H9 (cell line): ENCODE measurements around the gene PHF10. TPM values are rescaled to one million over a fixed set of nuclear protein-coding genes. Genes with fewer than 3 reads are reported as not detected.
A peak's percentile ranks its signal among the peaks of the same experiment; 100 is the strongest.

Source experiments
- DNase-seq: peaks from one replicate; pipeline ENCODE4 v3.0.0-alpha.2; 2017
- H2AFZ ChIP-seq: one replicate; pipeline ENCODE4 v1.6.1; 2013; ENCODE audit warnings: mild to moderate bottlenecking, low read length, control low read depth, moderate library complexity
- H2AK5ac ChIP-seq: 2 replicates; pipeline ENCODE4 v1.6.1; 2013; ENCODE audit warnings: low read length, control low read depth, mixed read lengths; ENCODE audit not compliant: insufficient read length
- H2BK120ac ChIP-seq: one replicate; pipeline ENCODE4 v1.6.1; 2013; ENCODE audit warnings: low read depth, mild to moderate bottlenecking, low read length, control low read depth, inconsistent platforms; ENCODE audit not compliant: poor library complexity, severe bottlenecking
- H2BK12ac ChIP-seq: 2 replicates; pipeline ENCODE4 v1.6.1; 2013; ENCODE audit warnings: low read length, control low read depth, mixed read lengths, low read depth; ENCODE audit not compliant: insufficient read length
- H2BK15ac ChIP-seq: 2 replicates; pipeline ENCODE4 v1.6.1; 2013; ENCODE audit warnings: low read depth, low read length, control low read depth
- H2BK20ac ChIP-seq: one replicate; pipeline ENCODE4 v1.6.1; 2013; ENCODE audit warnings: low read depth, mild to moderate bottlenecking, low read length, control low read depth, inconsistent platforms; ENCODE audit not compliant: poor library complexity, severe bottlenecking
- H2BK5ac ChIP-seq: 2 replicates; pipeline ENCODE4 v1.6.1; 2013; ENCODE audit warnings: low read length, control low read depth, mixed read lengths; ENCODE audit not compliant: insufficient read length
- H3K14ac ChIP-seq: 2 replicates; pipeline ENCODE4 v1.6.1; 2013; ENCODE audit warnings: low read length, control low read depth; ENCODE audit not compliant: insufficient read depth
- H3K18ac ChIP-seq: 2 replicates; pipeline ENCODE4 v1.6.1; 2013; ENCODE audit warnings: low read depth, mild to moderate bottlenecking, mixed read lengths, low read length, control low read depth; ENCODE audit not compliant: insufficient read length
- H3K23ac ChIP-seq: 2 replicates; pipeline ENCODE4 v1.6.1; 2013; ENCODE audit warnings: low read length, control low read depth, mixed read lengths, low read depth; ENCODE audit not compliant: insufficient read length
- H3K23me2 ChIP-seq: 2 replicates; pipeline ENCODE4 v1.6.1; 2013; ENCODE audit warnings: low read depth, mild to moderate bottlenecking, mixed read lengths, low read length, control low read depth; ENCODE audit not compliant: insufficient read length, poor library complexity, severe bottlenecking
- H3K27ac ChIP-seq: 2 replicates; pipeline ENCODE4 v1.5.1; 2013; ENCODE audit warnings: low read length, control low read depth, mixed read lengths, low read depth; ENCODE audit not compliant: insufficient read length
- H3K27me3 ChIP-seq: 2 replicates; pipeline ENCODE4 v1.6.1; 2013; ENCODE audit warnings: low read length, control low read depth, inconsistent platforms; ENCODE audit not compliant: insufficient read depth
- H3K4ac ChIP-seq: 2 replicates; pipeline ENCODE4 v1.6.1; 2013; ENCODE audit warnings: low read depth, mild to moderate bottlenecking, control low read depth, inconsistent platforms, low read length, moderate library complexity
- H3K4me1 ChIP-seq: 2 replicates; pipeline ENCODE4 v1.6.1; 2013; ENCODE audit warnings: low read length, control low read depth, inconsistent platforms; ENCODE audit not compliant: insufficient read depth
- H3K4me2 ChIP-seq: 2 replicates; pipeline ENCODE4 v1.6.1; 2013; ENCODE audit warnings: low read length, control low read depth, mixed read lengths; ENCODE audit not compliant: insufficient read length, insufficient read depth
- H3K56ac ChIP-seq: 2 replicates; pipeline ENCODE4 v1.6.1; 2013; ENCODE audit warnings: low read depth, mild to moderate bottlenecking, mixed read lengths, low read length, control low read depth; ENCODE audit not compliant: insufficient read length
- H3K79me1 ChIP-seq: 2 replicates; pipeline ENCODE4 v1.6.1; 2013; ENCODE audit warnings: low read depth, mild to moderate bottlenecking, moderate library complexity, low read length, control low read depth, inconsistent platforms; ENCODE audit not compliant: insufficient read depth, poor library complexity, severe bottlenecking
- H3K79me2 ChIP-seq: 2 replicates; pipeline ENCODE4 v1.6.1; 2013; ENCODE audit warnings: low read length, control low read depth, inconsistent platforms; ENCODE audit not compliant: insufficient read depth
- H3K9ac ChIP-seq: 2 replicates; pipeline ENCODE4 v1.6.1; 2013; ENCODE audit warnings: low read length, control low read depth, mixed read lengths; ENCODE audit not compliant: insufficient read length; ENCODE audit errors: extremely low read depth
- H3K9me3 ChIP-seq: one replicate; pipeline ENCODE4 v1.6.1; 2013; ENCODE audit warnings: low read depth, low read length, inconsistent platforms; ENCODE audit not compliant: control insufficient read depth
- H3T11ph ChIP-seq: one replicate; pipeline ENCODE4 v1.6.1; 2013; ENCODE audit warnings: mild to moderate bottlenecking, low read length, control low read depth, inconsistent platforms
- H4K20me1 ChIP-seq: one replicate; pipeline ENCODE4 v1.6.1; 2013; ENCODE audit not compliant: control insufficient read depth, insufficient read length, insufficient read depth
- H4K5ac ChIP-seq: 2 replicates; pipeline ENCODE4 v1.6.1; 2013; ENCODE audit warnings: low read depth, mild to moderate bottlenecking, mixed read lengths, low read length, control low read depth; ENCODE audit not compliant: insufficient read length
- H4K8ac ChIP-seq: replicated peaks from 2 replicates; pipeline ENCODE4 v1.6.1; 2013; ENCODE audit warnings: low read length, control low read depth, mixed read lengths, low read depth; ENCODE audit not compliant: insufficient read length
- H4K91ac ChIP-seq: 2 replicates; pipeline ENCODE4 v1.6.1; 2013; ENCODE audit warnings: low read depth, mild to moderate bottlenecking, moderate library complexity, mixed read lengths, low read length, control low read depth; ENCODE audit not compliant: insufficient read length
- H3K27ac Mint-ChIP-seq, 3 experiments: 2 replicates in 2 of 3; 3 replicates in 1 of 3; pipeline ENCODE4 v1.8.0; 2020 to 2021; ENCODE audit warnings: mixed read lengths in 3 of 3, mild to moderate bottlenecking in 1 of 3, moderate library complexity in 1 of 3
- H3K27me3 Mint-ChIP-seq: 2 replicates; pipeline ENCODE4 v1.8.0; 2021; ENCODE audit warnings: low read depth, mild to moderate bottlenecking, moderate library complexity, mixed read lengths
- H3K36me3 Mint-ChIP-seq, 3 experiments: 2 replicates in 2 of 3; 3 replicates in 1 of 3; pipeline ENCODE4 v1.8.0; 2020 to 2021; ENCODE audit warnings: low read depth in 3 of 3, mixed read lengths in 3 of 3; ENCODE audit not compliant: insufficient read depth in 1 of 3
- H3K4me1 Mint-ChIP-seq, 2 experiments: 2 replicates each; pipeline ENCODE4 v1.8.0; 2020; ENCODE audit warnings: mixed read lengths in 2 of 2
- H3K4me3 Mint-ChIP-seq, 2 experiments: 2 replicates in 1 of 2; 3 replicates in 1 of 2; pipeline ENCODE4 v1.8.0; 2020 to 2021; ENCODE audit warnings: mild to moderate bottlenecking in 2 of 2, mixed read lengths in 2 of 2, moderate library complexity in 1 of 2
- H3K9me3 Mint-ChIP-seq, 2 experiments: 2 replicates in 1 of 2; 3 replicates in 1 of 2; pipeline ENCODE4 v1.8.0; 2020; ENCODE audit warnings: mild to moderate bottlenecking in 2 of 2, mixed read lengths in 2 of 2, moderate library complexity in 1 of 2
- CTCF ChIP-seq: fragments of 200-600 bp; sonication (generic); conservative IDR thresholded peaks from 3 replicates; pipeline ENCODE4 v1.8.0; 2021; ENCODE audit warnings: antibody characterized with exemption, mild to moderate bottlenecking
- WGBS: extraction: QIAGEN DNeasy Blood & Tissue Kit; methylation state at CpG from one replicate; pipeline ENCODE4 v1.1.7; 2013; ENCODE audit warnings: missing lambda C conversion rate, low lambda C conversion rate, mixed read lengths; ENCODE audit not compliant: insufficient read length; ENCODE audit errors: extremely low coverage; 5-methylcytosine and 5-hydroxymethylcytosine counted together
- total RNA-seq: library from RNA; stranded (reverse); gene quantifications from 2 replicates; pipeline ENCODE4 v1.2.1, GENCODE V29; 2021

PHF10 gene
- total RNA-seq, 1 experiment from 2014 or later, result 59.0 TPM

- Histone ChIP-seq H3K4me1 (no peaks in the 10 kb centered on the region; the same call in 1 of the 2 replicates), H3K9ac (peak overlapping the region; percentile 87), H2AK5ac (no peak overlapping the region), H4K91ac (peak overlapping the region; percentile 54), H4K20me1 (no peaks in the 10 kb centered on the region), H3K4ac (peak overlapping the region; percentile 78; the same call in 1 of the 2 replicates), H2AFZ (no peak overlapping the region), H3K18ac (peak overlapping the region; percentile 98), H3K23ac (no peak overlapping the region), H3K27me3 (no peaks in the 10 kb centered on the region), H3K14ac (peak overlapping the region; percentile 100), H2BK5ac (no peak overlapping the region), H3K27ac (no peak overlapping the region), H4K8ac (no peak overlapping the region), H3K9me3 (no peaks in the 10 kb centered on the region), H2BK12ac (no peak overlapping the region), H4K5ac (peak overlapping the region; percentile 54), H2BK120ac (no peak overlapping the region), H3K79me2 (peaks cover 2% of the 10 kb centered on the region; the same call in 1 of the 2 replicates), H3T11ph (no peak overlapping the region), H3K56ac (no peak overlapping the region), H3K23me2 (peaks cover 18% of the 10 kb centered on the region), H3K4me2 (peak overlapping the region; percentile 60), H3K79me1 (no peaks in the 10 kb centered on the region), H2BK15ac (no peak overlapping the region), H2BK20ac (no peak overlapping the region)
- peak; percentile 66 for DNase-seq
- Mint-ChIP-seq H3K4me3 (peak overlapping the region; percentile 79 to 88), H3K9me3 (no peaks in the 10 kb centered on the region; a peak in 2 of 5 replicates), H3K27ac (peak overlapping the region; percentile 42 to 95 (median 79); a peak in 6 of 7 replicates), H3K27me3 (peaks cover 4% of the 10 kb centered on the region), H3K36me3 (peaks cover 0 to 9% (median 1%) of the 10 kb centered on the region in 3 experiments; a peak in 3 of 7 replicates), H3K4me1 (peaks cover 23 to 24% of the 10 kb centered on the region in 2 experiments)
- TF ChIP-seq CTCF, result no peak
- 100% methylated on average over 2 of the region's 29 CpGs for WGBS
These were observed 1.1 kb upstream of the PHF10 start for GRCh38 chr6:169725125-169726048.
